ENCODE measurements around the gene MED10.
A peak's percentile ranks its signal among the peaks of the same experiment; 100 is the strongest.

The MED10 gene

GRCh38 chr5:6377905-6378765 is at the start of gene MED10:
Gene MED10, minus strand, starts transcription at chr5:6378547. Its CDS starts 64 bp downstream, at chr5:6378483.
- FAIRE-seq: peak; percentile 29

- no peak for FAIRE-seq
Measured at GRCh38 chr5:6427694-6428093, 49.3 kb upstream of the MED10 start.

GRCh38 chr5:6424700-6425099 is 46.4 kb upstream of the MED10 start:
- no peak for FAIRE-seq

- no peak for FAIRE-seq
Measured at GRCh38 chr5:6424110-6424659, 45.8 kb upstream of the MED10 start.

- FAIRE-seq: no peak
Measured at GRCh38 chr5:6423327-6424109, 45.2 kb upstream of the MED10 start.

GRCh38 chr5:6419340-6419852 is 41.0 kb upstream of the MED10 start:
- FAIRE-seq: no peak

GRCh38 chr5:6418679-6419276 is 40.4 kb upstream of the MED10 start:
- no peak for FAIRE-seq

GRCh38 chr5:6417657-6418056 is 39.3 kb upstream of the MED10 start:
- no peak for FAIRE-seq

- no peak for FAIRE-seq
Measured at GRCh38 chr5:6412811-6413210, 34.5 kb upstream of the MED10 start.

- no peak for FAIRE-seq
Measured at GRCh38 chr5:6411141-6411540, 32.8 kb upstream of the MED10 start.

GRCh38 chr5:6410421-6410820 is 32.1 kb upstream of the MED10 start:
- no peak for FAIRE-seq

- FAIRE-seq: no peak
Measured at GRCh38 chr5:6408627-6409446, 30.5 kb upstream of the MED10 start.

GRCh38 chr5:6408260-6408596 is 29.9 kb upstream of the MED10 start:
- no peak for FAIRE-seq

GRCh38 chr5:6407558-6408259 is 29.4 kb upstream of the MED10 start:
- FAIRE-seq: no peak

GRCh38 chr5:6405591-6405990 is 27.2 kb upstream of the MED10 start:
- FAIRE-seq: no peak

GRCh38 chr5:6404129-6404528 is 25.8 kb upstream of the MED10 start:
- no peak for FAIRE-seq

- FAIRE-seq: no peak
Measured at GRCh38 chr5:6403416-6403815, 25.1 kb upstream of the MED10 start.

- no peak for FAIRE-seq
Measured at GRCh38 chr5:6402939-6403338, 24.6 kb upstream of the MED10 start.

GRCh38 chr5:6401410-6401809 is 23.1 kb upstream of the MED10 start:
- no peak for FAIRE-seq

GRCh38 chr5:6399980-6400910 is 21.9 kb upstream of the MED10 start:
- no peak for FAIRE-seq

Data from endometrium (tissue), 2 donors.